ENCODE measurements around the gene PTP4A1. TPM values are rescaled to one million over a fixed set of nuclear protein-coding genes. Genes with fewer than 3 reads are reported as not detected.

The PTP4A1 gene
- total and polyA plus RNA-seq, 2 of the 13 experiments (the other 11 are each of a cell fraction or from before 2014, with no cell fraction given), result 141 to 376 TPM

DNA sequence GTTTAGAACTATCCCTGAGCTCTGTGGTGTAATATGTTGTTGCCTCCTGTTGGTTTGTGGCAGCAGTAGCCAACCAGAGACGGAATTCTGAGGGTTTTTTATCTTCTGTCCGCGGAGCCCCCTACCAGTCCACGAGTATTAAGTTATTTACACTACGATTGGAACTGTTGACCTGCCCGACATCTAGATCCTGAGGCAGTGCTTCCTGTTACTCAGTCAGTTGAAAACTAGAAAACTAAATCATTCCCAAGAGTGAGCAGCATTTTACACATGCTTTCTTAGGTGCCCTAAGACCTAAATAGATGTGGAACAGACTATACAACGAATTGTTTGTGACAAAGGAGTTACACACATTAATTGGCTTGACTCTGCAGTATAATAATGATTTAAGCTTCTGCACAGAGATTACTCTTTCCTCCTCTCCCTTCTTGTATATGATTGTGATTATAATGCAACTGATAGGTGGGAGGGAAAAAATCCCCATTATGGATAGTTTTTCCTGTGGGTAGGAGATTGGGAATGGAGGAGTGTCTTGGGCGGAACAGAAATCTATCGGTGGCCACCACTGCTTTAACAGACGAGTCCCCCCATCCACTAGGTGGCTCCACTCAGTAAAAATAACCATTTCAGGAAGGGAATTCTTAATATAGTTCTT is 1.7 kb downstream of the PTP4A1 start (continued):
- TF ChIP-seq, protein P1, sequence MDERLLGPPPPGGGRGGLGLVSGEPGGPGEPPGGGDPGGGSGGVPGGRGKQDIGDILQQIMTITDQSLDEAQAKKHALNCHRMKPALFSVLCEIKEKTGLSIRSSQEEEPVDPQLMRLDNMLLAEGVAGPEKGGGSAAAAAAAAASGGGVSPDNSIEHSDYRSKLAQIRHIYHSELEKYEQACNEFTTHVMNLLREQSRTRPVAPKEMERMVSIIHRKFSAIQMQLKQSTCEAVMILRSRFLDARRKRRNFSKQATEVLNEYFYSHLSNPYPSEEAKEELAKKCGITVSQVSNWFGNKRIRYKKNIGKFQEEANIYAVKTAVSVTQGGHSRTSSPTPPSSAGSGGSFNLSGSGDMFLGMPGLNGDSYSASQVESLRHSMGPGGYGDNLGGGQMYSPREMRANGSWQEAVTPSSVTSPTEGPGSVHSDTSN (CRISPR knock-in tag; IDR thresholded peaks at IDR 0.05), result no peak
- no peak for TF ChIP-seq AGO1 (IDR thresholded peaks at IDR 0.05; ENCODE audit: low read depth, low read length, poor library complexity, severe bottlenecking)
- TF ChIP-seq MBD4 (IDR thresholded peaks at IDR 0.05; ENCODE audit: borderline replicate concordance, low read length), result no peak; the same call in 1 of the 2 replicates
- TF ChIP-seq, protein P2, sequence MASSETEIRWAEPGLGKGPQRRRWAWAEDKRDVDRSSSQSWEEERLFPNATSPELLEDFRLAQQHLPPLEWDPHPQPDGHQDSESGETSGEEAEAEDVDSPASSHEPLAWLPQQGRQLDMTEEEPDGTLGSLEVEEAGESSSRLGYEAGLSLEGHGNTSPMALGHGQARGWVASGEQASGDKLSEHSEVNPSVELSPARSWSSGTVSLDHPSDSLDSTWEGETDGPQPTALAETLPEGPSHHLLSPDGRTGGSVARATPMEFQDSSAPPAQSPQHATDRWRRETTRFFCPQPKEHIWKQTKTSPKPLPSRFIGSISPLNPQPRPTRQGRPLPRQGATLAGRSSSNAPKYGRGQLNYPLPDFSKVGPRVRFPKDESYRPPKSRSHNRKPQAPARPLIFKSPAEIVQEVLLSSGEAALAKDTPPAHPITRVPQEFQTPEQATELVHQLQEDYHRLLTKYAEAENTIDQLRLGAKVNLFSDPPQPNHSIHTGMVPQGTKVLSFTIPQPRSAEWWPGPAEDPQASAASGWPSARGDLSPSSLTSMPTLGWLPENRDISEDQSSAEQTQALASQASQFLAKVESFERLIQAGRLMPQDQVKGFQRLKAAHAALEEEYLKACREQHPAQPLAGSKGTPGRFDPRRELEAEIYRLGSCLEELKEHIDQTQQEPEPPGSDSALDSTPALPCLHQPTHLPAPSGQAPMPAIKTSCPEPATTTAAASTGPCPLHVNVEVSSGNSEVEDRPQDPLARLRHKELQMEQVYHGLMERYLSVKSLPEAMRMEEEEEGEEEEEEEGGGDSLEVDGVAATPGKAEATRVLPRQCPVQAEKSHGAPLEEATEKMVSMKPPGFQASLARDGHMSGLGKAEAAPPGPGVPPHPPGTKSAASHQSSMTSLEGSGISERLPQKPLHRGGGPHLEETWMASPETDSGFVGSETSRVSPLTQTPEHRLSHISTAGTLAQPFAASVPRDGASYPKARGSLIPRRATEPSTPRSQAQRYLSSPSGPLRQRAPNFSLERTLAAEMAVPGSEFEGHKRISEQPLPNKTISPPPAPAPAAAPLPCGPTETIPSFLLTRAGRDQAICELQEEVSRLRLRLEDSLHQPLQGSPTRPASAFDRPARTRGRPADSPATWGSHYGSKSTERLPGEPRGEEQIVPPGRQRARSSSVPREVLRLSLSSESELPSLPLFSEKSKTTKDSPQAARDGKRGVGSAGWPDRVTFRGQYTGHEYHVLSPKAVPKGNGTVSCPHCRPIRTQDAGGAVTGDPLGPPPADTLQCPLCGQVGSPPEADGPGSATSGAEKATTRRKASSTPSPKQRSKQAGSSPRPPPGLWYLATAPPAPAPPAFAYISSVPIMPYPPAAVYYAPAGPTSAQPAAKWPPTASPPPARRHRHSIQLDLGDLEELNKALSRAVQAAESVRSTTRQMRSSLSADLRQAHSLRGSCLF (CRISPR knock-in tag; IDR thresholded peaks at IDR 0.05; ENCODE audit: borderline replicate concordance), result no peak
- peak; percentile 40; the same call in 1 of the 2 replicates for TF ChIP-seq ZFP82 (CRISPR knock-in tag; IDR thresholded peaks at IDR 0.05; ENCODE audit: borderline replicate concordance)
- peak; percentile 16; the same call in 1 of the 2 replicates for TF ChIP-seq RAD21 (CRISPR knock-in tag; IDR thresholded peaks at IDR 0.05)
- TF ChIP-seq ETV5 (CRISPR knock-in tag; IDR thresholded peaks at IDR 0.05; ENCODE audit: borderline replicate concordance), result 0 out of 2 replicates have a peak, but pooled peaks have one; percentile 23
- TF ChIP-seq, protein P3, sequence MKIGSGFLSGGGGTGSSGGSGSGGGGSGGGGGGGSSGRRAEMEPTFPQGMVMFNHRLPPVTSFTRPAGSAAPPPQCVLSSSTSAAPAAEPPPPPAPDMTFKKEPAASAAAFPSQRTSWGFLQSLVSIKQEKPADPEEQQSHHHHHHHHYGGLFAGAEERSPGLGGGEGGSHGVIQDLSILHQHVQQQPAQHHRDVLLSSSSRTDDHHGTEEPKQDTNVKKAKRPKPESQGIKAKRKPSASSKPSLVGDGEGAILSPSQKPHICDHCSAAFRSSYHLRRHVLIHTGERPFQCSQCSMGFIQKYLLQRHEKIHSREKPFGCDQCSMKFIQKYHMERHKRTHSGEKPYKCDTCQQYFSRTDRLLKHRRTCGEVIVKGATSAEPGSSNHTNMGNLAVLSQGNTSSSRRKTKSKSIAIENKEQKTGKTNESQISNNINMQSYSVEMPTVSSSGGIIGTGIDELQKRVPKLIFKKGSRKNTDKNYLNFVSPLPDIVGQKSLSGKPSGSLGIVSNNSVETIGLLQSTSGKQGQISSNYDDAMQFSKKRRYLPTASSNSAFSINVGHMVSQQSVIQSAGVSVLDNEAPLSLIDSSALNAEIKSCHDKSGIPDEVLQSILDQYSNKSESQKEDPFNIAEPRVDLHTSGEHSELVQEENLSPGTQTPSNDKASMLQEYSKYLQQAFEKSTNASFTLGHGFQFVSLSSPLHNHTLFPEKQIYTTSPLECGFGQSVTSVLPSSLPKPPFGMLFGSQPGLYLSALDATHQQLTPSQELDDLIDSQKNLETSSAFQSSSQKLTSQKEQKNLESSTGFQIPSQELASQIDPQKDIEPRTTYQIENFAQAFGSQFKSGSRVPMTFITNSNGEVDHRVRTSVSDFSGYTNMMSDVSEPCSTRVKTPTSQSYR (CRISPR knock-in tag; IDR thresholded peaks at IDR 0.05; ENCODE audit: borderline replicate concordance), result no peak
- no peak for TF ChIP-seq NFE2L1 (CRISPR knock-in tag; IDR thresholded peaks at IDR 0.05; ENCODE audit: borderline replicate concordance)
- TF ChIP-seq TEAD2 (CRISPR knock-in tag; IDR thresholded peaks at IDR 0.05), result no peak
- TF ChIP-seq ZNF83 (CRISPR knock-in tag; IDR thresholded peaks at IDR 0.05; ENCODE audit: borderline replicate concordance), result no peak
- no peak for TF ChIP-seq ZNF790 (CRISPR knock-in tag; IDR thresholded peaks at IDR 0.05; ENCODE audit: borderline replicate concordance)
- TF ChIP-seq ZNF335 (CRISPR knock-in tag; IDR thresholded peaks at IDR 0.05), result no peak
- no peak for TF ChIP-seq BRD4 (CRISPR knock-in tag; IDR thresholded peaks at IDR 0.05)
- TF ChIP-seq NCOR1 (IDR thresholded peaks at IDR 0.05; ENCODE audit: borderline replicate concordance, low read length), result no peak
- TF ChIP-seq STAG1 (CRISPR knock-in tag; IDR thresholded peaks at IDR 0.05), result peak; percentile 50
- peak; percentile 48; the same call in 1 of the 2 replicates for TF ChIP-seq SRF (IDR thresholded peaks at IDR 0.05; ENCODE audit: low read depth, low read length)
- no peak for TF ChIP-seq MAF1 (CRISPR knock-in tag; IDR thresholded peaks at IDR 0.05; ENCODE audit: borderline replicate concordance)
- TF ChIP-seq KDM2A (CRISPR knock-in tag; IDR thresholded peaks at IDR 0.05; ENCODE audit: borderline replicate concordance, low read depth), result no peak
